OCI-LY3 (cell line): Measurements from ENCODE around the gene NLGN1.
"Not testable (repeated sequence)": the region's sequence is repeated elsewhere in the genome, so short reads cannot be mapped to it uniquely, and the experiment has no call there.

Source experiments
- H2AFZ ChIP-seq: fragments of 200-600, 300-600 bp; shearing (Covaris generic); 2 replicates; pipeline ENCODE4 v1.6.0; 2014; ENCODE audit warnings: antibody characterized with exemption, low read depth, low read length
- H3K27ac ChIP-seq: fragments of 200-600, 300-600 bp; sonication (generic); 2 replicates; pipeline ENCODE4 v1.5.1; 2014; ENCODE audit warnings: mild to moderate bottlenecking, low read length, moderate library complexity, mixed read lengths
- H3K27me3 ChIP-seq: fragments of 200-600, 300-600 bp; sonication (generic); 2 replicates; pipeline ENCODE4 v1.6.1; 2014; ENCODE audit warnings: low read depth, low read length, mixed read lengths
- H3K36me3 ChIP-seq: fragments of 200-600, 300-600 bp; sonication (generic); replicated peaks from 2 replicates; pipeline ENCODE3; 2014; ENCODE audit warnings: low read depth, low read length, mixed read lengths
- H3K4me1 ChIP-seq: fragments of 300-600, 200-600 bp; sonication (generic); 2 replicates; pipeline ENCODE4 v1.6.1; 2014; ENCODE audit warnings: low read length, mixed read lengths
- H3K4me2 ChIP-seq: fragments of 200-600, 300-600 bp; sonication (generic); 2 replicates; pipeline ENCODE4 v1.6.1; 2014; ENCODE audit warnings: low read length, mixed read lengths
- H3K4me3 ChIP-seq: fragments of 300-600, 200-600 bp; sonication (generic); 2 replicates; pipeline ENCODE4 v1.5.1; 2014; ENCODE audit warnings: antibody characterized with exemption, mild to moderate bottlenecking, low read length, moderate library complexity
- H3K79me2 ChIP-seq: fragments of 300-600, 200-600 bp; shearing (Covaris generic); 2 replicates; pipeline ENCODE4 v1.6.1; 2014; ENCODE audit warnings: mild to moderate bottlenecking, low read length, mixed read lengths
- H3K9ac ChIP-seq: fragments of 300-600, 200-600 bp; shearing (Covaris generic); 2 replicates; pipeline ENCODE4 v1.6.0; 2014; ENCODE audit warnings: mild to moderate bottlenecking, low read length, moderate library complexity
- H3K9me3 ChIP-seq: fragments of 200-600, 300-600 bp; shearing (Covaris generic); 2 replicates; pipeline ENCODE4 v1.6.1; 2014; ENCODE audit warnings: low read length, mixed read lengths; ENCODE audit not compliant: insufficient read depth
- H4K20me1 ChIP-seq: fragments of 200-600, 300-600 bp; sonication (generic); 2 replicates; pipeline ENCODE4 v1.6.1; 2016; ENCODE audit warnings: low read length, mixed read lengths; ENCODE audit not compliant: insufficient read depth
- CTCF ChIP-seq: fragments of 200-600, 300-600 bp; sonication (generic); IDR thresholded peaks from 2 replicates; pipeline ENCODE4 v1.5.1; 2014; ENCODE audit warnings: antibody characterized with exemption, low read length, low read depth
- EZH2phosphoT487 ChIP-seq: fragments of 200-600 bp; shearing (Covaris generic); IDR thresholded peaks from 2 replicates; pipeline ENCODE4 v1.6.1; 2018; ENCODE audit warnings: antibody characterized with exemption, mixed run types, low read depth

NLGN1 gene

GRCh38 chr3:173440514-173440913, 43.0 kb downstream of the NLGN1 start:
- H3K9me3 ChIP-seq = no peaks in the 10 kb centered on the region
- no peaks in the 10 kb centered on the region for H4K20me1 ChIP-seq
- H3K27ac ChIP-seq = no peak overlapping the region
- no peak for TF ChIP-seq EZH2phosphoT487
- TF ChIP-seq CTCF = no peak
- H3K36me3 ChIP-seq = no peaks in the 10 kb centered on the region
- H2AFZ ChIP-seq = no peak overlapping the region
- no peak overlapping the region for H3K9ac ChIP-seq
- H3K79me2 ChIP-seq = no peaks in the 10 kb centered on the region
- H3K4me3 ChIP-seq = no peak overlapping the region
- no peak overlapping the region for H3K4me2 ChIP-seq
- no peaks in the 10 kb centered on the region for H3K27me3 ChIP-seq
- H3K4me1 ChIP-seq = no peaks in the 10 kb centered on the region

- H3K9me3 ChIP-seq, H2AFZ ChIP-seq, H3K4me2 ChIP-seq, H3K4me1 ChIP-seq, H3K9ac ChIP-seq, H3K4me3 ChIP-seq, H3K79me2 ChIP-seq, H3K27me3 ChIP-seq, H3K36me3 ChIP-seq, H3K27ac ChIP-seq, H4K20me1 ChIP-seq: not testable (repeated sequence)
Observed at GRCh38 chr3:173451561-173451960, 54.0 kb downstream of the NLGN1 start.

GRCh38 chr3:173463250-173463649, 65.7 kb downstream of the NLGN1 start:
- no peaks in the 10 kb centered on the region for H4K20me1 ChIP-seq
- TF ChIP-seq EZH2phosphoT487 (no peak), CTCF (no peak)

GRCh38 chr3:173465112-173465511, 67.6 kb downstream of the NLGN1 start:
- TF ChIP-seq EZH2phosphoT487 (no peak), CTCF (no peak)
- H3K9ac ChIP-seq = no peak overlapping the region

More at GRCh38 chr3:173463250-173463649, 65.7 kb downstream of the NLGN1 start:
- Histone ChIP-seq H3K9me3 (no peaks in the 10 kb centered on the region), H3K9ac (no peak overlapping the region), H3K27me3 (no peaks in the 10 kb centered on the region), H3K4me2 (no peak overlapping the region), H3K4me3 (no peak overlapping the region), H3K4me1 (no peaks in the 10 kb centered on the region), H3K36me3 (no peaks in the 10 kb centered on the region), H3K79me2 (no peaks in the 10 kb centered on the region), H3K27ac (no peak overlapping the region), H2AFZ (no peak overlapping the region)

More at GRCh38 chr3:173465112-173465511, 67.6 kb downstream of the NLGN1 start:
- Histone ChIP-seq H3K4me2 (no peak overlapping the region), H3K36me3 (no peaks in the 10 kb centered on the region), H4K20me1 (no peaks in the 10 kb centered on the region), H2AFZ (no peak overlapping the region), H3K27me3 (no peaks in the 10 kb centered on the region), H3K4me1 (no peaks in the 10 kb centered on the region), H3K9me3 (no peaks in the 10 kb centered on the region), H3K4me3 (no peak overlapping the region), H3K27ac (no peak overlapping the region), H3K79me2 (no peaks in the 10 kb centered on the region)
